NCI-H1694 (cell line): ENCODE results near the gene TPO.
"Not testable (repeated sequence)": the region's sequence is repeated elsewhere in the genome, so short reads cannot be mapped to it uniquely, and the experiment has no call there.

Experiments
- DNase-seq: peaks from one replicate; lab custom pipeline; 2025; lab: John Stamatoyannopoulos, UW

Gene TPO

DNA sequence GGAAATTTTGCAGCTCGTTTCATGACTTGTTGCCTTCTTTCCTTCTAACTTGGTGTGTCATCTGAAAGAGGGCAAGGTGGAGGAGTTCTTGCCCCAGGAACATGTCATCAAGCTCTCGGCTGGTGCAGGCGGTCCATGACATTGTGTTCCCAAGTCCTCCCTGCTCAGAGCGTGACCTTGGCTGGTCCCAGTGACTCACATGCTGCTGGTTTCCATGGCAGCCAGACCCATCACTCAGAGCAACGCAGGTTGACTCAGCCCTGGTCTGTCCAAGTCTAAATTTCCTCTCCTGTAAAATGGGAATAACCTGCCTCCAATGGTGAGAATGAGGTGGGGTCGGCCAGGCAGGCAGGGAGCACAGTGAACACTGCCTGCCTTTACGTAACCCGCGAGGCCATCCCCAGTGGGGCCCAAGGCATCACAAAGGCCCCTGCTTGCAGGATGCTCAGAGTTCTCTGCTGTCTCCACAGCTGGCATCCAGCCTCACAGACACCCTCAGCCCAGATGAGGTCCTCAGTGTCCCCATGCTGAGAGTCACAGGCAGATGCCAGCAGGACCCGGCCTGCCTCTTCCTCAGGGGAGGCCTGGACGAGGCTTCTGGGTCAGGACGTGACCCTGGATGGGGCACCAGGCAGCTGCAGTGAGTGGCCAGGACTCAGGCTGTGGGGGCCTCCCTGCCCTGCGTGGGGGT lies 143.7 kb downstream of the TPO start:
- DNase-seq = no peak

DNA sequence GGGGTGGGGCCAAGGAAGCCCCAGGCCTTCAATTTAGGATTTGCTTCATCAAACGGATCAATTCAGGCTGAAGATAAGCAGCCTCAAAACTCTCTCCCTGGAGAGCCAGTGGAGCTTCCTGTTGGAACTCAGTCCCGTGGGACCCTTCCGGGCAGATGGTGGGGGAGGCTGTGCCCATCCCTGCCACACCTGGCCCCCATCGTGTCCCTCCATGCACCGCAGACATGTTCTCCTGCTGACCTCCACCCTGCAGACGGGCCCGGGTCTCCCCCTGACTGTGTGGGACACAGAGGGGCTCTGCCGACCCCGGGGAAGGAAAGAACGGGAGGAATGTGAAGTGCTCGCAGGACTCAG lies 144.2 kb downstream of the TPO start:
- DNase-seq = no peak

DNA sequence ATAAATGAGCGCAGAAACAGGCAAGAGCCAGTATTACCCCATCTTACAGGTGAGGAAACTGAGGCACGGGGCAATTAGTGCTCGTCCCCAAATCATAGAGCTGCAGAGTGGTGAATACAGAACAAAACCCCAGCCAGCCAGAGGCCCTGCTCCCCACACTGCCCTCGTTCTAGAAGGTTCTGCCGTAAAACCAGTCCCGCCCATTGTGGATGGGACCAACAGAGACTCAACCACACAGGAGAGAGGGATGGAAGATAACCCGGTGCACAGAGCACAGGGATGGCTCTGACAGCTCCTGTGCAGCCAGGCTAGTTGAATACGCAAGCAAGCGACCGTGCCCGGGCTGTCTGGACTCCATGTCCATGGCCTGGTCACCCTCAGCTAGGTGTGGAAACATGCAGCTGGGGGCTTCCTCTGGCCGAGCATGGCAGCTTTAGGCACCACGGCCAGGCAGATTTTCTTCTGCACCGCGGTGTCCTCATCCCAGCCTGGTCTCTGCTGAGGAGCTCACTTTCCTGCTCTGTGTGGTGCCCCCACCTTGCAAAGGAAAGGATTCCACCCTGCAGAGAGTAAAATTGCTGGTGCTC lies 146.4 kb downstream of the TPO start:
- no peak for DNase-seq

DNA sequence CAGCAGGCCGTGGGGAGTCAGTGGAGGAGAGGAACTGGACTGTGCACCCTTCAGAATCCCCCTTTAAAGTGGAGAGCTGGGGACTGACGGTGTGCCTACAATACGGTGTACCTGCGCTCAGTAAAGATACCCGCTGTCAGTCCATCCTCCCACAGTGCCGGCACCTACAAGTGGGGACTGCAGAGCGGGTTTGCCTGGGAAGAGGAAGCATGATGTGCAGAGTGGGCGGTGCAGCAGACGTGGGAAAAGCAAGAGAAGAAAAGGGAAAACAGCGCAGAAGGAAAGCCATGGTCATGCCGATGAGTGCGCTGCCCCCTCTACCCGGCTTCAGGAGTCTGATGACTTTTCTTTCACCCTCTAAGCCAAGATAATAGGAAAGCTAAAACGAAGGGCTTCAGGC lies 148.0 kb downstream of the TPO start:
- no peak for DNase-seq

DNA sequence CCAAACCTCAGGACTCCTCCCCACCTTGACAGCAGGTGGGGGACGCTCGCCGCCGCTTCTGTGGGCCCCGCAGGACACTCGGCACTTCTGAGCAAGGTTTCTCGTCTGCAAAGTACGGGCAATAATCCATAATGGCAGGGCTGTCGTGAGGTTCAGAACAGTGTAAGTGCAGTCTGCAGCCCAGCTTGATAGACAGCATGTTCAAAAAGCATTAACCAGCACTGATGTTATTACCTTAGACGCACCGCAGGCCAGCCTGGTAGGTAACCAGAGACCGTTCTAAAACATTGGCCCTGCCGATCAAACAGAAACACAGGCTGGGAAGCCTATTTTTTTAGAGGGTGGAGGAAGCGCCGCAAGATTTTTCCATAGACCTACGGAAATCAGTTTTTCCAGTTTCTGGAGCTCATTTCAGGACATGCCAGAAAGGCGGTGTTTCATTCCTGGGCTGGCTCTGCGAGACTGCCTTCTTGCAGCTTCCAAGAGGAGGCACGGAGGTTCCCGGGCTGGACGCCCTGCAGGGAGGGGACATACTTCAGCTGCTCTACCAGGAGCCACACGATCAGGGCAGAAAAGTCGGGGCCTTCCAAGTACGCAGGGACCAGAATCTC lies 148.7 kb downstream of the TPO start:
- no peak for DNase-seq

DNA sequence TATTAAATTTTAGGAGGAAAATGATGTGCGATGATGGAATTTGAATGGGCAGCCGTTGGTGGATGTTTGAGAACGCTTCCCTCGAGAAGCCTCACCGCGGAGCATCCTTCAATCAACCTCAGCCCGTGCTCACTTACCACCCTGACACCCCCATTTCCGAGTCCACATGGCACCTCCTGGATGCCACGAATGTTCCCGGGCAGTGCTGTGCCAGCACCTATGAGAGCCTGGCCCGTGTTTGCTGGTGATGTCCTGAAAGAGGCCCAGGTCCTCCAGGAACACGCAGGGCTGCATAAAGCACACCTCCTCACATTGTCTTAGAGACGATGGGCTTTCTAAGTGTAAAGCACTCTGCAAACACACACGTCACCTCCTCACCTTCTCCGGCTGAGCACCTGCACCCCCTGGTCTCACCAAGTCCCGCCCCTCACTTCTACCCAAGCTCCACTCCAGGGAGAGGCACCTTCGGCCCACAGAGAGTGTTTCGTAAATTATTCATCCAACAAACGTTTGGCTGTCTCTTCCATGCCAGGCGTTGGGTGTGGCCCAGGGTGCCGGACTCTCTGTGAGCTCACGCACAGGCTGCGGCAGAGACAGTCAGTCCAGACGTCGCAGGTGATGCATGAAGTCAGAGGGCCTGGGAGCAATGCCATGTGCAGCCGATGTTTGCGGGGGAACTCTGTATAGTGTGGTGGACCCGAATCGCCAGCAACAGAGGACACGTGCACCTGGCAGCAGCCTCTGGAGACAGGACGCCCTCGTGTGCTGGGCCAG lies 150.0 kb downstream of the TPO start:
- no peak for DNase-seq

DNA sequence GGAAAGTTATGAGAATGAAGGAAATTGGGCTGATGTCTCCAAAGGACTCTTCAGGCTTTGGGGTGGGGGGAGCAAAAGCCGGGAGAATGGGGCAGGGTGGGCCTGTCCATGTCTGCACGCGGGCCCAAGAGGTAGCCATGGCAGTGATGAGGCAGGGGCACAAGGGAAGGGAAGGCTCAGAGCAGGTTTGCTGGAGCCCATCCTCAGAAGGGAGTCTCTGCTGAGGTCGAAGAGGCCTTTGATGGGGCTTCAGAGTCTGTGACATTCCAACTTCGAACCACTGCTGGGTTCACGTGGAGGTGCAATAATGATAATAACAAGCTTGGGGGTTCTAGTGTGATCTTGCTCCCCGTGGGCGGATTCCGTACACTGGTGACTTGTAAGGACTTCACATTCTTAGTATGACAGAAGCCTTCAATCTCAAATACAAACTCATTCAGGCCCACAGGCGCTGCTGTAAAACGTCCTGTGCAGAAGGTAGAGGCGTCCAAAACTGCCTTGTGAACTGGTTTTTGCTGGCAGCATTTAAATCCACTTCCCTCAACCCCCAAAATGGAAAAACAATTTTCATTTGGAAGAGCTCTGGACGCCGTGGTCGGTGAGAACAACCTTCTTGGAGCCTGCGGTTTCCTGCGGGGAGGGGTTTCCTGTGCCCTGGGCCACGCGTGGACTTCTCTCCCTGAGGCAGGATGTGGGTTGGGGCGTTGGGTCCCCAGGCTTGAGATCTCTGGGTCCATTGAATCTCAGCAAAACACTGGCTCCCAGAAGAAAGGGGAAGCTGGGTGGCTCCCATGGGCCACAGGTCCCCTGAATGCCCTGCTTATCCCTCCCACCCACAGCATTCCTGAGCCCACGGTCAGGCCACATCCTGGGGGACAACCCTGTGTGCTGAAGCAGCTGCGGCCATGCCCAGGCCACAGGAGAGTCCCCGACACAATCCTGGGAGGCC lies 151.0 kb downstream of the TPO start:
- DNase-seq = no peak

DNA sequence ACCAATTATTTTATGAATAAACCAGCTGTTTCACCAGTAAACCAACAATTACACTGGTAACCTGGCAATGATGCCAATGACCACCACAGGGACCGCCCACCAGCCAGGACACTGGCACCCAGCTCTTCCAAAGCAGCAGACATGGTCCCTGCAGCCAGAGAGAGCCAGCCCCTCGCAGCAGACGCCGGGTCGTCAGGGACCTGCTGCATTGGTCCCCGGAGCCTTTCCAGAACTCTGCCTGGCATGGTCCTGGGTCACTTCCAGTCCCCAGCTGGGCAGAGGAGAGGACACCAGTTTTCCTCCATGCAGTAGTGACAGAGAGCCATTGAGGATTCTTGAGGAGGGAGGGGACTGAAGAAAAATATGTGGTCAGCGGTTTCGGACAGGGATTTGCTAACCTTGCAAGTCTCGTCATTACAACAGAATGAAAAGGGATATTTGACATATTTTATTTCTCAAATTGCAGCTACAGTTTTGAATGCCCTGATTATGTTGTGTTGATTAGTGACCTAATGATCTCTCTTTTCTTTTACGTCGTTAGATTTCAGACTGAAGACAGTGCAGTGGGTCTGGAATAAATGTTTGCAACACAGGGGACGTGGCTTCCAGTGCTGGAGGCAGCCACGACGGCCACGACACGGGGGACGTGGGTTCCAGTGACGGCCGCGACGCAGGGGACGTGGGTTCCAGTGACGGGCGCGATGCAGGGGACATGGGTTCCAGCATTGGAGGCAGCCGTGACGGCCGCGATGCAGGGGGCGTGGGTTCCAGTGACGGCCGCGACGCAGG lies 154.5 kb downstream of the TPO start:
- no peak for DNase-seq

DNA sequence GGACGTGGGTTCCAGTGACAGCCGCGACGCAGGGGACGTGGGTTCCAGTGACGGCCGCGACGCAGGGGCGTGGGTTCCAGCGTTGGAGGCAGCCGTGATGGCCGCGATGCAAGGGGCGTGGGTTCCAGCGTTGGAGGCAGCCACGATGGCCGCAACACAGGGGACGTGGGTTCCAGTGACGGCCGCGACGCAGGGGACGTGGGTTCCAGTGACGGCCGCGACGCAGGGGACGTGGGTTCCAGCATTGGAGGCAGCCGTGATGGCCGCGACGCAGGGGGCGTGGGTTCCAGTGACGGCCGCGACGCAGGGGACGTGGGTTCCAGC lies 155.0 kb downstream of the TPO start:
- DNase-seq = not testable (repeated sequence)

DNA sequence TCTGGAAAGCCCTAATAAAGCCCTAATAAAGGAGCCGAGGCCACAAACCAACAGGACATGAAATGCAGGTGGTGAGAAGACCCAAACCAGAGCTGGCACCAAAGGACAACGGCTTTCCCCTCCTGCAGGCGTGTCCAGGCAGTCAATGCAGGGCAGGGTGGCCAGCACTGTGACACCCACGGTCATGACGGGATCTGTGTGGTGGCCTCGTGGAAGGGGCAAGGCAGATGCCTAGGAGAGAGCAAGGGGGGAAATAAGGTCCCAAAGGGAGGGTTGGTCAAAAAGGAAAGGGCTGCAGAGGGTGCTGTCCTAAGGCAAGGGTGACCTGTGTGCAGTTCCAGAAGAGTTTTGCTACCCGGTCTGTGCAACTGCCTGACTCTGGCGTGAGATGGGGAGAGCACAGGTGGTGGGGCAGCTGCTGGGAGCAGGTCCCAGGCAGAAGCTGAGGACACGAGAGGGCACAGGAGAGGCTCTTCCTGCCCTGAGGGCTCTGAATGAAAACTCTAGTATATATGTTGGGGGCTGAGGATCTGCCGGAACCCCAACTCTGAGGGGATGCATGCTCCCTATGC lies 156.7 kb downstream of the TPO start:
- no peak for DNase-seq

DNA sequence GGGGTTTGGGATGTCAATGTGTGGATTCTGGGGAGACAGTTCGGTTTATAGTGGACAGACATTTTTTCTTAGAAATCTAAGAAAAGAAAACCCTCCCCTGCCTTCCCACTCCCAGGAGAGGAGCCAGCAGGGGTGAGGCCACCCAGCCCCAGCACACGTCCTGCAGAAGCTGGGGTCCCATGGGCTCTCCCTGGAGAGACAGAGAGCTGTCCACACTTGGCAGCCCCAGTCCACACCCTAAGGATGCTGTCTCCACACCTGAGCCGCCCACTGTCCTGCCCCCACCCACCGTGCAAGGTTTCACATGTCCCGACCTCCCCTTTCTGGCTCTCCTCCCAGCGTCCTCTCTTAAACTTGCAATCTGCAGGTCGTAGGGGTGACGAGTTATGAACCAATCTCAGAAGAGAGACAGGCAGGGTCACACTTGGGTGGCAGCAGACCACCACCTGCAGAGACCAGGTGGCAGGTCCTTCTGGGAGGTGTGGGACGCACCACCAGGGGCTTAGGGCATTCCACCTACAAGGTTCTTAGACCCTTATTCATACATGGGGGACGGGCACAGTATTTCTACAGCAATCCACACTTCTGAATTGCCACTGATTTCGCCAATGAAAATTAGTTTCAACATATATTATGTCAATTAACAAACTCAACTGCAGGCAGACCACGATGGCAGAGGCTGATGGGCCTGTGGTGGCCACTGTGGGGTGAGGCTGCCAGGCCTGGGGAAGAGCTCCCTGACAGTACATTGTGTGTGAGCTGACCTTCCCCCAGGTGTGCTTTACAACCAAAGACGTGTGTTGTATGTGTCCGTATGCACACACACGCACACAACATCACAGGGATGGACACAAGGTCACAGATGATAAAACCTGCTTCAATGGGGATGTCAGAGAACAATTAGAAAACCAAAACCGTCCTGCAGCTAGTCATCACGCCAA lies 158.5 kb downstream of the TPO start:
- no peak for DNase-seq

DNA sequence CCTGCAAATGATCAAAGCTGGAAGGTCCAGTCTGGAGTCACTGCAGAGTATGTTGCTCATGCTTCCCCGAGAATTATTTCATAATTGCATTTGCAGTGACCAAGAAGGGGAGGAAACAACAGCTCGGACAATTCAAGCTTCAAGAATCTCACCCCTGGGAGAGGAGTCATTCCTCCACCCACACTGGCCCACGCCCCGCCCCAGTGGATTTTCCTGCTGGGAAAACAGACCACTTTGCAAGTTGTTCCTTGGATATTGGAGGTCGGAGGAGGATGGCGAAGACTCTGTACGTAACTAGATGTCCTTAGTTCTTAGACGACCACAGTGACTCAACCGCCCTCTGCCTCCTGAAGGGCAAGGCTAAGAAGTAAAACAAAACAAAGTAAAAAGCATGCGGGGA lies 159.4 kb downstream of the TPO start:
- no peak for DNase-seq

DNA sequence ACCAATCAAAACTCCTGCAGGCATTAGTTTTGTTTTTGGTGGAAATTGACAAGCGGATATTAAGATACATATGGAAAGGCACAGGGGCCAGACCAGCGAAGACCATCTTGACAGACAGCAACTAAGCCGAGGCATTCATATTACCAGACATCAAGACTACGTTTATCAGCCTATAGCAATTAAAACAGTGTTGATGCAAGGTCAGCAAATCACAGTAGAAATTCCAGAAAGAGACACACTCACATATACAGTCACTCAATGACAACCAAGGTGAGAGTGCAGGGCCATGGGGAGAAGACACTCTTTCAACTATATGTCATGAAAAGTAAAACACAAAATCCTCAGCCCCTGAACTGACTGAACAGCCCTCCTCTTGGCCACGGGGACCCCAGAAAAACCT lies 164.6 kb downstream of the TPO start:
- no peak for DNase-seq

DNA sequence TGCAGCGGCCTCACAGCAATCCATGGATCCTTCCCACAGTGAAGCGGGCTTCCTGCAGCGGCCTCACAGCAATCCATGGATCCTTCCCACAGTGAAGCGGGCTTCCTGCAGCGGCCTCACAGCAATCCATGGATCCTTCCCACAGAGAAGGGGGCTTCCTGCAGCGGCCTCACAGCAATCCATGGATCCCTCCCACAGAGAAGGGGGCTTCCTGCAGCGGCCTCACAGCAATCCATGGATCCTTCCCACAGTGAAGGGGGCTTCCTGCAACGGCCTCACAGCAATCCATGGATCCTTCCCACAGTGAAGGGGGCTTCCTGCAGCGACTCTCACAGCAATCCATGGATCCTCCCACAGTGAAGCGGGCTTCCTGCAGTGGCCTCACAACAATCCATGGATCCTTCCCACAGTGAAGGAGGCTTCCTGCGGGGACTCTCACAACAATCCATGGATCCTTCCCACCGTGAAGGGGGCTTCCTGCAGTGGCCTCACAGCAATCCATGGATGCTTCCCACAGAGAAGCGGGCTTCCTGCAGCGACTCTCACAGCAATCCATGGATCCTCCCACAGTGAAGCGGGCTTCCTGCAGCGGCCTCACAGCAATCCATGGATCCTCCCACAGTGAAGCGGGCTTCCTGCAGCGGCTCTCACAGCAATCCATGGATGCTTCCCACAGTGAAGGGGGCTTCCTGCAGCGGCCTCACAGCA lies 168.1 kb downstream of the TPO start:
- DNase-seq = not testable (repeated sequence)

DNA sequence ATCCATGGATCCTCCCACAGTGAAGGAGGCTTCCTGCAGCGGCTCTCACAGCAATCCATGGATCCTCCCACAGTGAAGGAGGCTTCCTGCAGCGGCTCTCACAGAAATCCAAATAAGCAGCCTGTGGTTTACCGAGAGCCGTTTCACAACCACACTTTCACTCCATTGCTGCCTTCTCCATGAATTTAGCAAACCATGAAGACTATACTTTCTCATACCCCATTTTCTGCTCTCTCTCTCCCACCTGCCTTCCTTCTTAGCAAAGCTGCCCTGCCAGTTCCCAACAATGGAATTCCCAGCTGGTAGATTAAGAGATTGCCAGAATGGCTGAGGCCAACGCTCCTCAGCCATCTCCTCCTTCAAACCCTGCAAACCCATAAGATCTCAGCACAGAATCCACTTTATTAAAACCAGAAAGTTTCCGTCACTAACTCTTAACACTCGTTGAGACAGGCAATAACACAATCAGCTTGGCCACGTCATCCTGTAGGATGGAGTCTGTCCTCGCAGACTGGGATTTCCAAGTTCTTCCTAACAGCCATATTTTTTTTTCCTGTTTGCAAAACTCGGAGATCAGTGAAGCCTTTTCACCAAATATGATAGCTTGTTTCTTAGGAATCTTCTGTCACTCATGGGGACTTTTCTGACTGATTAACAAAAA lies 168.8 kb downstream of the TPO start:
- no peak for DNase-seq

DNA sequence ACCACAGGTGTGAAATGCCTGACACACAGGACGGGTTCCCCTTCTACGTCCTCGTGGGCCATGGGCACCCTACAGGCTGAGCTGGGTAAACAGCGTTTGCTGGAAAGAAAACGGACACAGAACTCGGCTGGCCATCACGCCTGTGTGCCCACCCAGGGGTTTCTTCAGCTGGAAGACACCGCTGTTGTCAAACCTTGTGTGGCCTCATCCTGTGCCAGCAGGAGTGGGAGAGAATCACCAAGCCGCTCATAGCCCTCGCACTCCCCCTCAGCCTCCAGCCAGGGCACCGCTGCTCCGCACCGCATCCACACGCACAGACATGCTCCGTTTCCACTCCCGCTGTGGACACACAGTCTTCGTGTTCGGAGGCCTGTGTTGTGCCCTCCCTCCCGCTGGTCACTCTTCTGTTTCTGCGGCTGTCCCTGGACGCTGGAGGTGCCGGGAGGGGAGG lies 169.7 kb downstream of the TPO start:
- DNase-seq = no peak

DNA sequence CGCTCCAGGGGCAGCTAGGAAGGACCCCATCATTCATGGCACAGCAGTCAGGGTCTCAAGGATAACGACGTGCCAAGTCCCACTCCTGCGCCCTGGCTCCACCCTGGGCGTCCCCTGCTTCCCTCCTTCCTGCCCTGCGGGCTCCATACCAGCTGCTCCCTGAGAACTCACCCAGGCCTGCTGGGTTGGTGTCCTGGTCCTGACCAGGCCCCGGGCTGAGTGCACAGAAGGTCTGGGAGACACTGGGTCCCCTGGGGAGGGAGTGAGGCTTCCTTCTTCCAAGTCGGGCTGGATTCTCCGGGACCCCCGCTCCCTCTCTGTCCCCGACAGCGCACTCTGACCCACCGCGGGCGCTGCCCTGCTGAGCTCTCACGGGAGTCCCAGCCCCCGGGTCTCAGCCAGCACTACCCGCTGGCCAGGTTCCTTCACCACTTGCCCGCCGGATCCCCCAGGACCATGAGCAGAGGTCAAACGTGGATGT lies 170.8 kb downstream of the TPO start:
- no peak for DNase-seq
